Natural killer cell (primary cell): Measurements from ENCODE around the gene SMNDC1. TPM values are rescaled to one million over a fixed set of nuclear protein-coding genes. Genes with fewer than 3 reads are reported as not detected.

ENCODE experiments used
- total RNA-seq, 4 donors: library from RNA; stranded (reverse); fragments of 120-200 nt in 1 of 4; gene quantifications; one replicate each; pipeline versions ENCODE4 v1.2.3 to v1.2.4, GENCODE V29; 2013 to 2022

Gene SMNDC1
- total RNA-seq, 3 donors from 2014 or later (not counting 1 experiment from before 2014, with no cell fraction given) = 53.3 to 56.3 (median 55.3) TPM

Other genes with a start within 250 kb of the SMNDC1 start
- 10 to 100 TPM; 11.2 to 14.1 (median 13.6) TPM for gene MXI1, start 97.3 kb downstream of the SMNDC1 start, total RNA-seq
- 10 to 100 TPM; 56.3 to 98.9 (median 69.6) TPM for gene DUSP5, start 193.0 kb upstream of the SMNDC1 start, total RNA-seq